CD4-positive, alpha-beta memory T cell (primary cell): ENCODE results near the gene COPS3. TPM values are rescaled to one million over a fixed set of nuclear protein-coding genes. Genes with fewer than 3 reads are reported as not detected.
A peak's percentile ranks its signal among the peaks of the same experiment; 100 is the strongest.
"Not testable (repeated sequence)": the region's sequence is repeated elsewhere in the genome, so short reads cannot be mapped to it uniquely, and the experiment has no call there.

Experiments
- CTCF ChIA-PET: fragments of 350-600 bp; sonication (Branson Sonifier 250); formaldehyde crosslinking; loops from one replicate; lab custom pipeline; 2021; ENCODE audit warnings: inconsistent platforms; ENCODE audit not compliant: partially characterized antibody; lab: Charles Lee
- POLR2A ChIA-PET: fragments of 350-600 bp; sonication (Branson Sonifier 250); formaldehyde crosslinking; loops from one replicate; lab custom pipeline; 2021; ENCODE audit not compliant: partially characterized antibody; lab: Charles Lee
- DNase-seq, 5 donors: peaks; one replicate each; pipeline versions ENCODE4 v3.0.0 to v3.0.0-alpha.2; 2020 to 2022; ENCODE audit warnings: mixed read lengths in 1 of 5
- H3K27ac ChIP-seq: one replicate; pipeline ENCODE4 v1.7.0; 2013; ENCODE audit warnings: low read depth, low read length
- H3K27me3 ChIP-seq: 2 replicates; pipeline ENCODE4 v1.7.0; 2013; ENCODE audit warnings: mild to moderate bottlenecking, low read length, moderate library complexity; ENCODE audit not compliant: insufficient read depth
- H3K36me3 ChIP-seq: 2 replicates; pipeline ENCODE4 v1.7.0; 2013; ENCODE audit warnings: mild to moderate bottlenecking, low read length, moderate library complexity; ENCODE audit not compliant: insufficient read depth
- H3K4me1 ChIP-seq: 2 replicates; pipeline ENCODE4 v1.7.0; 2013; ENCODE audit warnings: mild to moderate bottlenecking, low read length, moderate library complexity; ENCODE audit not compliant: insufficient read depth
- H3K4me3 ChIP-seq, 2 donors: one replicate each; pipeline ENCODE4 v1.7.0; 2013; ENCODE audit warnings: low read length in 2 of 2, mild to moderate bottlenecking in 1 of 2
- H3K9me3 ChIP-seq, 2 donors: one replicate each; pipeline ENCODE4 v1.7.0; 2013; ENCODE audit warnings: low read length in 2 of 2, control low read depth in 1 of 2; ENCODE audit not compliant: control insufficient read depth in 1 of 2
- H3K27ac Mint-ChIP-seq, 7 donors: one replicate each; pipeline ENCODE4 v1.8.0; 2020 to 2021; ENCODE audit warnings: mixed read lengths in 7 of 7, mild to moderate bottlenecking in 6 of 7, inconsistent platforms in 3 of 7, moderate library complexity in 3 of 7
- H3K27me3 Mint-ChIP-seq, 2 donors: one replicate each; pipeline ENCODE4 v1.8.0; 2020 to 2021; ENCODE audit warnings: mixed read lengths in 2 of 2
- H3K36me3 Mint-ChIP-seq, 2 donors: one replicate each; pipeline ENCODE4 v1.8.0; 2020 to 2021; ENCODE audit warnings: mixed read lengths in 2 of 2, inconsistent platforms in 1 of 2, mild to moderate bottlenecking in 1 of 2
- H3K4me1 Mint-ChIP-seq, 4 donors: one replicate each; pipeline ENCODE4 v1.8.0; 2020 to 2021; ENCODE audit warnings: mixed read lengths in 4 of 4, mild to moderate bottlenecking in 1 of 4
- H3K4me3 Mint-ChIP-seq, 8 donors: one replicate each; pipeline ENCODE4 v1.8.0; 2020 to 2021; ENCODE audit warnings: mixed read lengths in 8 of 8, mild to moderate bottlenecking in 7 of 8, moderate library complexity in 6 of 8, inconsistent platforms in 3 of 8
- H3K9me3 Mint-ChIP-seq, 8 donors: one replicate each; pipeline ENCODE4 v1.8.0; 2020 to 2021; ENCODE audit warnings: mixed read lengths in 8 of 8, mild to moderate bottlenecking in 5 of 8, inconsistent platforms in 3 of 8, moderate library complexity in 1 of 8
- intact Hi-C: fragments of 100-400 bp; cut with micrococcal nuclease; formaldehyde crosslinking; loops from one replicate; pipeline ENCODE4 v1.15.1; 2023
- polyA plus RNA-seq, 2 donors: library from polyadenylated mRNA; unstranded; fragments of 300-500 nt; fragmentation: Illumina TruSeq; gene quantifications; one replicate each; pipeline ENCODE4 v1.2.3, GENCODE V29; 2021
- total RNA-seq, 2 experiments: library from RNA; stranded (reverse); gene quantifications; one replicate each; pipeline ENCODE4 v1.2.3, GENCODE V29; 2021

Gene COPS3
- total and polyA plus RNA-seq, 4 experiments from 2014 or later: 45.4 to 103 (median 81.5) TPM

- POLR2A ChIA-PET: interaction anchor here (1.6 kb wide), 1 partner anchor 21 kb away, joined by 3 read pairs; no protein-coding TSS in a partner anchor
- CTCF ChIA-PET: interaction anchor here (1.1 kb wide), 1 partner anchor 14 kb away, joined by 4 read pairs; no protein-coding TSS in a partner anchor
Measured at GRCh38 chr17:17301659-17302058, 20.6 kb upstream of the COPS3 start.

GRCh38 chr17:17300624-17301568, 19.9 kb upstream of the COPS3 start:
- POLR2A ChIA-PET: interaction anchor here (1.3 to 1.6 kb wide), 2 partner anchors 20 kb away, joined by 3 to 5 read pairs; partner anchors contain the start of gene COPS3

More at GRCh38 chr17:17301659-17302058, 20.6 kb upstream of the COPS3 start:
- H3K4me1 Mint-ChIP-seq: peaks cover 24 to 40% (median 35%) of the 10 kb centered on the region in 4 donors
- H3K4me1 ChIP-seq: peaks cover 43% of the 10 kb centered on the region
- H3K36me3 Mint-ChIP-seq, H3K27me3 ChIP-seq, intact Hi-C loops, H3K9me3 Mint-ChIP-seq, H3K27me3 Mint-ChIP-seq, H3K9me3 ChIP-seq, H3K36me3 ChIP-seq, H3K4me3 ChIP-seq, DNase-seq, H3K27ac Mint-ChIP-seq, H3K27ac ChIP-seq: not testable (repeated sequence)
- peak overlapping the region in 1 of 8 donors; percentile 71 for H3K4me3 Mint-ChIP-seq

GRCh38 chr17:17298108-17298507, 17.1 kb upstream of the COPS3 start:
- no peaks in the 10 kb centered on the region for H3K36me3 Mint-ChIP-seq
- no peak for DNase-seq

More at GRCh38 chr17:17300624-17301568, 19.9 kb upstream of the COPS3 start:
- H3K27me3 Mint-ChIP-seq: peaks cover 1 to 2% of the 10 kb centered on the region in 2 donors
- H3K27ac ChIP-seq: no peak overlapping the region
- H3K36me3 ChIP-seq: no peaks in the 10 kb centered on the region
- H3K4me3 Mint-ChIP-seq: peak overlapping the region; percentile 35 to 71 (median 58)
- no peaks in the 10 kb centered on the region for H3K9me3 ChIP-seq
- no peaks in the 10 kb centered on the region for H3K36me3 Mint-ChIP-seq
- peaks cover 0 to 2% (median 0%) of the 10 kb centered on the region in 8 donors for H3K9me3 Mint-ChIP-seq
- H3K4me1 ChIP-seq: peaks cover 40% of the 10 kb centered on the region
- H3K4me3 ChIP-seq: peak overlapping the region; percentile 23 to 38
- no peaks in the 10 kb centered on the region for H3K27me3 ChIP-seq
- CTCF ChIA-PET: interaction anchor here (1.1 to 1.3 kb wide), 2 partner anchors 11 to 14 kb away, joined by 4 to 5 read pairs; no protein-coding TSS in a partner anchor
- intact Hi-C loops: no loop called here
- DNase-seq: peak; percentile 27 to 59 (median 33)
- H3K4me1 Mint-ChIP-seq: peaks cover 24 to 40% (median 33%) of the 10 kb centered on the region in 4 donors
- H3K27ac Mint-ChIP-seq: peak overlapping the region in 3 of 7 donors; percentile 9 to 43 (median 17)

GRCh38 chr17:17297217-17297616, 16.2 kb upstream of the COPS3 start:
- Histone ChIP-seq H3K36me3 (no peaks in the 10 kb centered on the region), H3K27ac (no peak overlapping the region), H3K27me3 (no peaks in the 10 kb centered on the region), H3K4me3 (no peak overlapping the region), H3K9me3 (no peaks in the 10 kb centered on the region), H3K4me1 (peaks cover 9% of the 10 kb centered on the region)
- CTCF ChIA-PET: no interaction called here
- no peak for DNase-seq
- Mint-ChIP-seq H3K4me3 (no peak overlapping the region), H3K27me3 (peaks cover 1 to 2% of the 10 kb centered on the region in 2 donors), H3K9me3 (peaks cover 0 to 2% (median 0%) of the 10 kb centered on the region in 8 donors), H3K36me3 (no peaks in the 10 kb centered on the region), H3K27ac (no peak overlapping the region), H3K4me1 (peaks cover 3 to 13% (median 9%) of the 10 kb centered on the region in 4 donors)
- POLR2A ChIA-PET: no interaction called here
- intact Hi-C loops: no loop called here

More at GRCh38 chr17:17298108-17298507, 17.1 kb upstream of the COPS3 start:
- no peak overlapping the region for H3K27ac ChIP-seq
- H3K9me3 ChIP-seq: no peaks in the 10 kb centered on the region
- peaks cover 17% of the 10 kb centered on the region for H3K4me1 ChIP-seq
- intact Hi-C loops: no loop called here
- H3K4me1 Mint-ChIP-seq: peaks cover 6 to 19% (median 13%) of the 10 kb centered on the region in 4 donors
- H3K9me3 Mint-ChIP-seq: peaks cover 0 to 2% (median 0%) of the 10 kb centered on the region in 8 donors
- H3K27me3 ChIP-seq: no peaks in the 10 kb centered on the region
- H3K36me3 ChIP-seq: no peaks in the 10 kb centered on the region
- H3K4me3 ChIP-seq: no peak overlapping the region
- ChIA-PET CTCF (no interaction called here), POLR2A (no interaction called here)
- no peak overlapping the region for H3K27ac Mint-ChIP-seq
- no peak overlapping the region for H3K4me3 Mint-ChIP-seq
- peaks cover 1 to 2% of the 10 kb centered on the region in 2 donors for H3K27me3 Mint-ChIP-seq

GRCh38 chr17:17295141-17295540, 14.1 kb upstream of the COPS3 start:
- H3K27ac Mint-ChIP-seq: no peak overlapping the region
- no peak overlapping the region for H3K27ac ChIP-seq
- ChIA-PET POLR2A (no interaction called here), CTCF (no interaction called here)
- intact Hi-C loops: no loop called here
- H3K9me3 ChIP-seq: no peaks in the 10 kb centered on the region
- no peak overlapping the region for H3K4me3 Mint-ChIP-seq
- no peaks in the 10 kb centered on the region for H3K27me3 ChIP-seq
- no peaks in the 10 kb centered on the region for H3K4me1 ChIP-seq
- H3K4me1 Mint-ChIP-seq: peaks cover under 1 to 2% (median 1%) of the 10 kb centered on the region in 4 donors
- no peaks in the 10 kb centered on the region for H3K36me3 ChIP-seq
- DNase-seq: no peak
- no peaks in the 10 kb centered on the region for H3K36me3 Mint-ChIP-seq
- H3K9me3 Mint-ChIP-seq: peaks cover 0 to 2% (median 0%) of the 10 kb centered on the region in 8 donors
- H3K27me3 Mint-ChIP-seq: peaks cover 1 to 2% of the 10 kb centered on the region in 2 donors
- no peak overlapping the region for H3K4me3 ChIP-seq

- POLR2A ChIA-PET: no interaction called here
- Histone ChIP-seq H3K36me3 (no peaks in the 10 kb centered on the region), H3K9me3 (no peaks in the 10 kb centered on the region), H3K4me1 (no peaks in the 10 kb centered on the region), H3K4me3 (no peak overlapping the region), H3K27ac (no peak overlapping the region), H3K27me3 (no peaks in the 10 kb centered on the region)
- Mint-ChIP-seq H3K4me3 (no peak overlapping the region), H3K4me1 (no peaks in the 10 kb centered on the region), H3K36me3 (no peaks in the 10 kb centered on the region), H3K27me3 (no peaks in the 10 kb centered on the region), H3K27ac (no peak overlapping the region), H3K9me3 (no peaks in the 10 kb centered on the region)
- intact Hi-C loops: no loop called here
- no peak for DNase-seq
- CTCF ChIA-PET: no interaction called here
Measured at GRCh38 chr17:17289701-17290100, 8.7 kb upstream of the COPS3 start.

GRCh38 chr17:17289086-17289485, 8.0 kb upstream of the COPS3 start:
- ChIA-PET POLR2A (no interaction called here), CTCF (no interaction called here)
- Mint-ChIP-seq H3K27me3 (no peaks in the 10 kb centered on the region), H3K4me3 (no peak overlapping the region), H3K36me3 (no peaks in the 10 kb centered on the region), H3K9me3 (no peaks in the 10 kb centered on the region), H3K27ac (no peak overlapping the region), H3K4me1 (no peaks in the 10 kb centered on the region)
- no peak for DNase-seq
- no peaks in the 10 kb centered on the region for H3K4me1 ChIP-seq
- intact Hi-C loops: no loop called here
- no peaks in the 10 kb centered on the region for H3K27me3 ChIP-seq
- H3K27ac ChIP-seq: no peak overlapping the region
- H3K36me3 ChIP-seq: no peaks in the 10 kb centered on the region
- no peaks in the 10 kb centered on the region for H3K9me3 ChIP-seq
- H3K4me3 ChIP-seq: no peak overlapping the region
